Measurements from ENCODE around the gene ARID4A.
A peak's percentile ranks its signal among the peaks of the same experiment; 100 is the strongest.
"Not testable (repeated sequence)": the region's sequence is repeated elsewhere in the genome, so short reads cannot be mapped to it uniquely, and the experiment has no call there.

ARID4A gene

DNA sequence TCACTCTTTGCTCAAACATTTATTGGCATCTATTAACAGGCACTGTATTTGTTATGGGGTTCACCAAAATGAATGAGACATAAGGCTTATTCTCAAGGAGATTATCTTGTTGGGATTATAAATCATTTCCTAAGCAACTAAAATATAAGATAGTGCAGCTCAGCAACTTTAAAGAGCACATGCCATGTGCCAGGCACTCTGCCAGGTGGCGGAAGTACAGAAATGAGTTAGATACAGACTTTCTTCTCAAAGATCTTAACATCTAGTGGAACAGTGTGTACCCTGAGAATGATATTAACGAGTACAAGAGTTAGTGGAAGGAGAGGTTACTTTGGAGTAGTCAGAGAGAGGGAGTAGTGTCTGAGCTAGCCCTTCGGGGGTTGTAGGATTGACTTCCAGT lies 68.9 kb downstream of the ARID4A start:
- DNase-seq, result no peak

DNA sequence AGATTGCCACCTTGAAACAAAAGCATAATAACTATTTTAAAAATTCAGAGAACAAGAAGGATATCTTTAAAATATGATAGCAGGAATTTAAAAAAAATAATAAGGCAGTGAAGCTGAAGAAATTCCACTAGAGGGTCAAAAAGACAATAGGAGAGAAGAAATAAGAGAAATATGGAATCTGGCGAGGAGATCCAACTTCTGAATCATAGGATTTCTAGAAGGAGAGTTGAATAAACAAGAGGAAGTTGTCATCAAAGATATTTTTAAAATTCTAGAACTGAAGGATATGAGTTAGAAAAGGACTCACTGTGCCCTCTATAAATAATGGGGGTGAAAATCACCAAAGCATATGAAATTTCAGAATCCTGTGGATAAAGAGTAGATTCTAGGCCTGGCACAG lies 70.6 kb downstream of the ARID4A start:
- DNase-seq, result no peak

DNA sequence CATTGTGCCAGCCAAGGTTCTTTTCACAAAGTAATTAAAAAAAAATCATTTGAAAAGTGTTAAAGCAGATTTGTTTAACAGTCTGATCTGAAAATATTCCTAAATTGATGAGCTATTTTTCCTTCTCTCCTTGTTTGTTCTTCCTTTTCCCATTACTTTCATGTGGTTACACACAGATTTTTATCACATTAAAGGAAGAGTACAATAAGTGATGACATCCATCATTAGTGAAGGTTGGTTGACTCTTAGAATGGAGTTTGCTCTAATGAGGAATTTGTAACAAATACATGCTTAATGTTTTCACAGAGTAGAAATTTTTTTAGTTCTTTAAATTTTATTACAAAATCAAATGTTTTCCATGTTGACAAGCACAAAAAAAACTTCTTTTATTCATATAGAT lies 78.4 kb downstream of the ARID4A start:
- DNase-seq, result no peak

DNA sequence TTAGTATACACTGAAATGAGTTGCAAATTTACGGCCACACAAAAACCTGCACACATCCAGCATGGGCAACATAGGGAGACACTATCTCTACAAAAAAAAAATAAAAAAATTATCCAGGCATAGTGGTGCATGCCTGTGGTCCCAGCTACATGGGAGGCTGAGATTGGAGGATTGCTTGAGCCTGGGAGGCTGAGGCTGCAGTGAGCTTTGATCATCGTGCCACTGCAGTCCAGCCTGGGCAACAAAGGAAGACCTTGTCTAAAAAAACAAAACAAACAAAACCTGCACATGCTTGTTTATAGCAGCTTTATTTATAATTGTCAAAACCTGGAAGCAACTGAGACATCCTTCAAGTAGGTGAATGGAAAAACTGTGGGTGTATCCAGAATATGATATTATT lies 92.5 kb downstream of the ARID4A start:
- no peak for DNase-seq

DNA sequence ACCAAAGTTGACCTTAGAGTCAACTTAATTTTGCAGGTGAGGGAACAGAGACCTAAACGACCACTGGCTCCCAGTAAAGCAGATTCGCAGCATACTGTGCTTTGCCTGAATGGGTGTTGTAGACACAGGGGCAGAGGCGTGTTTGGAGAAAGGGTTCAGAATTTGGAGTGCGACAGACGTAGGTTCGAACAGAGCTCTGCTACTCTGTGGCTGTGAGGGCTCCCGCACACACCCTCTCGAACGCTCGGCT lies 97.1 kb downstream of the ARID4A start:
- DNase-seq, result no peak

DNA sequence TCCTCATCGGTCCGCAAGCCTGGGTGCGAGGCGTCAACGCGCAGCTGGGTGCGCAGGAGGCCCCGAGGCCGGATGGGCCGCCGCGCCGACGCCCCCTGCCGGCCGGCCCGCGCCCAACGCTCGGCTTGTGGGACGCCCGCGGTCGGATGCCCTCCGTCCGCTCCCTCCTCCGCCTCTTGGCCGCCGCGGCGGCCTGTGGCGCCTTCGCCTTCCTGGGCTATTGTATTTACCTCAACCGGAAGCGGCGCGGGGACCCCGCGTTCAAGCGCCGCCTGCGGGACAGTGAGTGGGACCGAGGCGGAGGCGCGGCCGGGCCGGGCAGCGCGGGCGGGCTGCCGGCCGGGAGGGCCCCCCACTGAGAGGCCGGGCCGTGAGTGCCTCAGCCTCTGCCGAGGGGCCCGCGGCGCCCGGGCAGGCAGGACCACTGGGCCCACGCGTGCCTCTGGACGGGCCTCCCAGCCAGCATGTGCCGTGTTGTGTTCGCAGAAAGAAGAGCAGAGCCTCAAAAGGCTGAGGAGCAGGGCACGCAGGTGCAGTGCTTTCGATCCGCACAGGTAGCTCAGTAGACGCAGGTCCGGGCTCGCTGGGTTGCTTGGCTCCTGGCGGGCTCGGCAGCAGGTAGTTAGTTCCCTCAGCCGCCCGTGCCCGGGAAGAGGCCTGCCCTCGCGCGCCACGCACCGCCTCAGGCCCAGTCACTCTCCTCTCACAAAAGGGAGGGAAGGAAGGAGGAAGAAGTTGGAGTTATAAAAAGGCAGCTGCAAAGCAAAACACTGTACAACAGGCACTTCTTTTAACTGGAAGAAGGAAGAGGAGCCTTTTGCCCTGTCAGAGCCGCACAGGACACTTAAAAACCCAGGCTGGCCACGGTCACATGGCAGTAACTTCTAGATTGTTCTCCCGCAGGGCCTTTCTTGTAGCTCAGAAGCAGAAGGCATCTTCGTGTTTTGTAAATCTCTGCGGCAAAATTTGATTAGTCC lies 97.7 kb downstream of the ARID4A start, which contains the start of gene TOMM20L:
TOMM20L (plus strand) TSS at position 119 of the 977 bp plus-strand sequence; CDS start at position 147, 28 bp downstream.
- peak; percentile 90 for DNase-seq

DNA sequence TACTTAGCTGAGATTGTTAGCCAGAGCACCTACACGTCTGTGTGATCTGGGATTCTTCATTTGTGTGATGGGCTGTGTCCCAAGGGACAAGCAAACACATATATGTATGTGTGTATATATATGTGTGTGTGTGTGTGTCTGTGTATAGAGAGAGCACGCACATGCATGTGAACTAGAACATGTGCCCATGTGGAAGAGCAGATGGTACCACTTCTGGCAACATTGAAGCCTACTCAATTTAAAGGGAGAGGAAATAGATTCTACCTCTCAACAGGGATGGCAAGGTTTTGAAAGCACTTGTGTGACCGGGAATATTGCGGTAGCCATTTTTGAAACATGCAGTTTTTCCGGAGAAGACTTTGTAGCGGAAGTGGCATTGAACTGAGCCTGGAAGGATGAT lies 98.8 kb downstream of the ARID4A start:
- DNase-seq, result no peak

DNA sequence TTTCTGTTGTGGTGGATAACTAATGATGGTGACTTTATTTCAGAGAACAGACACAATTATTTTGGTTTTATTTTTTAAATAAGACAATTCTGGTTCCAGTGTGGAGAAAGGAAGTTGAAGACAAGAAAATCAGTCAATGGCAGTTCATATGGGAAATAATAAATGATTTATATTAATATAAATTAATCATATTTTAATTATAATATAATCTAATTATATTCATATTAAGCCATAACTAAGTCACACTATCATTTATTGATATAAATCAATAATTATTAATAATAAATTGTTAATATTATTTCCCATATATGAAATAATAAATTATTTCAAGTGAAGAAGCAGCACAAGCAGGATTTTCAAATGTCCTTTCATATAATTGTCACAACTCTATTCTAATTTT lies 100.1 kb downstream of the ARID4A start:
- no peak for DNase-seq

DNA sequence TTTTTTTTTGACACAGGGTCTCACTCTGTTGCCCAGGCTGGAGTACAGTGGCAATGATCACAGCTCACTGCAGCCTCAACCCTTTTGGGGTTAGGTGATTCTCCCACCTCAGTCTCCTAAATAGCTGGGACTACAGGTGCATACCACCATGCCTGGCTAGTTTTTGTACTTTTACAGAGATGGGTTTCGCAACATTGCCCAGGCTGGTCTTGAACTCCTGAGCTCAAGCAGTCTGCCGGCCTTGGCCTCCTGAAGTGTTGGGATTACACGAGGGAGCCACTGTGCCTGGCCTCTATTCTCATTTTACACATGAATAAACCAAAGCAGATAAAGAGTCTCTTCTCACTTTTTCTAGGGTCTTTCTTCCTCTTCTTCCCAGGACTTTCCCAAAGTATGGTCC lies 100.5 kb downstream of the ARID4A start:
- DNase-seq, result no peak

DNA sequence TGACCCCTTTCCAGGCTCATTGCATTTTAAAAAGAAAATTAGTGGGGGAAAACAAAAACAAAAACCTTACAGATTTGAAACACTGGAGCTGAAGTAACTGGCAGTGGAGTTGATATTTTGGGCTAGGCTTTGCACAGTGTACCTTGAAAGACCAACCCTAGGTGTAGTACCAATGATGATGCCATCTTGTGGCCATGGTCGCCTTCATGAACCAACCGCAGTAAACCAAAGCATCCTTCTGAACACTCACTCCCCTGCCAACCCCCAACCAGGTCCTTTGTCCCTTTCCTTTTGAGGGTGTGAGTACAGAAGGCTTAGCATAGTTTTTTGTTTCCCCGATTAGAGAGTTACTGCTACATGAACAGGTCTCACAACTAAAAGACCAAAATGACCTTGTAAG lies 103.2 kb downstream of the ARID4A start:
- no peak for DNase-seq

DNA sequence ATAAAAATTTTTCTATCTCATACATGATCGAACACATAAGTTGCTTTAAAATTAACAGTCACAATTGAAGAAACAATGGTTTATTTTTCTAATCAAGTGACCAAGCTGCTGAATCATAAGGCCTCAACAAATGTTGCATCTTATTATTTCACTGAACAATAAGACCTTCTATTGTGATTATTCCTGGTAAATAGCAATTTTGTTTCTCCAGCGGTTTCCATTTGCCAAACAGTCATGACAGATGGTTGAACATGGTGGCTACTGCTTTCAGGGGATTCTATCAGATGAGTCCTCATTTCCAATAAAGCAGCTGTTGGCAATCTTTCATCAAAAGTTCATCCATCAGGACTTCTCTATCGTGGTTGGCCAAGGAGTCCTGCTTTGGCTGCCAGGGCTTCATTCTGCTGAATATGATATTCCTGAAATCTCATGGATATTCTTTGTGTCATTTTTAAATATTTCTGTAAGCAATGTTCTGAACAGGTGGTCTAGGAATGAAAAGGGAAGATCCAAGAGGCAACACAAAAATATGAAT lies 110.4 kb downstream of the ARID4A start:
- no peak for DNase-seq

DNA sequence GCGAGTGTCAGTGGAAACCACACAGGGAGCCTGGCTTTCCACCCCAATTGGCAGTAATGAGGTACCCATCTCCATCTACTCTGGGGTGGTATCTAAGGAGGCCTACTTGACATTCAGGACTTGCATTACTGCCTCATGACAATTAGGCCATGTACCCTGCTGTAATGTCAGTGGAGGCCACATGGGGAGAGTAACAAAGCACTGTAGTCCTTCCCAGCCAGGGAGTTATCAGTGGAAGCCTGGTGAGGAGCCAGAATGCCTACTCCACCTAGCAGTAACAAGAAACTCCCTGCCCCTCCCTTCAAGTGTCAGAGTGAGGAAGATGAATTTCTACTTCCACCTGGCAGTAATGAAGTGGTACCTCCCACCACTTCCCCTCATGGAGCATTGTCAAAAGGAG lies 116.5 kb downstream of the ARID4A start:
- DNase-seq, result no peak

DNA sequence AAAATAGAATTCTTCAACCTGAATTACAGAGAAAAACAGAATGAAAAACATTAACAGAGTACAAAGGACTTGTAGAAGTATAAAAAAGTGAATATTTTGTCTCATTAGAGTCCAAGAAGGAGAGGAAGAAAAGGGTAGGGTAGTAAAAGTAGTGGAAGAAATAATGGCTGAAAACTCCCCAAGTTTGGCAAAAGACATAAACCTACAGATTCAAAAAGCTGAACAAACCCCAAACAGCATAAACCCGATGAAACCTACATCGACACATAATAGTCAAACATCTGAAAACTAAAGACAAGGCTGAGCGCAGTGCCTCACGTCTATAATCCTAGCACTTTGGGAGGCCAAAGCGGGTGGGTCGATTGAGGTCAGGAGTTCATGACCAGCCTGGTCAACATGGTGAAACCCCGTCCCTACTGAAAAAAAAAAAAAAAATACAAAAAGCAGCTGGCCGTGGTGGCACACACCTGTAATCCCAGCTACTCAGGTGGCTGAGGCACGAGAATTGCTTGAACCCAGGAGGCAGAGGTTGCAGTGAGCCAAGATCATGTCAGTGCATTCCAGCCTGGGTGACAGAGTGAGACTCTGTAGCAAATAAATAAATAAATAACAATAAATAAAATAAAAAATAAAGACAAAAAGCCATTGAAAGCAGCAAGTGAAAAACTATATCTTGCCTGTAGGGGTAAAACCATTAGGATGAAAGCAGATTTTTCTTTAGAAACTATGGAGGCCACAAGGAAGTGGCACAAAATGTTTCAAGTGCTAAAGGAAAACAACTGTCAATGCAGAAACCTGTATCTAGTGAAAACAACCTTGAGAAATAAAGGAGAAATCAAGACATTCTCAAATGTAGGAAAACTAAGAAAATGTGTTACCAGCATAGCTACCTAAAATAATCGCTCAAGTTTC lies 117.5 kb downstream of the ARID4A start:
- no peak for DNase-seq

DNA sequence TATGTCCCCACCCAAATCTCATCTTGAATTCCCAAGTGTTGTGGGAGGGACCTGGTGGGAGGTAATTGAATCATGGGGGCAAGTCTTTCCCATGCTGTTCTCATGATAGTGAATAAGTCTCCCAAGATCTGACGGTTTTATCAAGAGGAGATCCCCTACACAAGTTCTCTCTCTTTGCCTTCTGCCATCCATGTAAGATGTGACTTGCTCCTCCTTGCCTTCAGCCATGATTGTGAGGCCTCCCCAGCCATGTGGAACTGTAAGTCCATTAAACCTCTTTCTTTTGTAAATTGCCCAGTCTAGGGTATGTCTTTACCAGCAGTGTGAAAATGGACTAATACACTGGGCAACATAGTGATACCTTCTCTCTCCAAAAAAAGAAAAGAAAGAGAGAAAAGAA lies 118.6 kb downstream of the ARID4A start:
- DNase-seq, result not testable (repeated sequence)
